HEK293 (cell line): Measurements from ENCODE around the gene NCK2.

Experiments
- CTCF ChIP-seq: fragments of 450-650 bp; formaldehyde crosslinking; IDR thresholded peaks from 2 replicates; pipeline ENCODE4 v1.5.1; 2016; ENCODE audit warnings: missing biosample characterization, missing genetic modification characterization
- GFI1B ChIP-seq: fragments of 450-650 bp; formaldehyde crosslinking; IDR thresholded peaks from 2 replicates; pipeline ENCODE4 v1.5.1; 2016; ENCODE audit warnings: missing biosample characterization, missing genetic modification characterization
- SP2 ChIP-seq: fragments of 450-650 bp; formaldehyde crosslinking; IDR thresholded peaks from 2 replicates; pipeline ENCODE4 v1.5.1; 2016; ENCODE audit warnings: missing biosample characterization, missing genetic modification characterization
- TF ChIP-seq, protein P1 (sequence below): fragments of 450-650 bp; formaldehyde crosslinking; conservative IDR thresholded peaks from 2 replicates; pipeline ENCODE4 v1.5.1; 2016; ENCODE audit warnings: low read depth, missing biosample characterization, missing genetic modification characterization

DNA sequence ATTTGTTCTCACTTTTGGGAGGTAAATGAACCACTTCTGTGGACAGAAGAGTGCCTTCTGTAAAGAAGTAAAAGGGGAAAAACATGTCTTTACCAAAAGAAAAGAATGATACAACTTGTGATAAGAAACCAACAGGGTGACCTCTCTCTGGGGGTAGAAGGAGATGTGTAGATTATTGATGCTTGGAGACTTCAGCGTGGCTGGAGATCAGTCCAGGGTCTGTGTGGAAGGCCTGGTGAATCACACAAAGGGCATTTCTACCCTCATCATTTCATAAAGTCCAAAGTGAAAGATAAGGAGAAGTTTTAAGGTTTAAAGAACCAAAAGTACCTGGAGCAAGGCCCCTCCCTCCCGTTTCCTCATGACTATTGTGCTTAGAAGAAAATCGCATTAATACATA is 142.5 kb downstream of the NCK2 start:
- TF ChIP-seq, protein P1, sequence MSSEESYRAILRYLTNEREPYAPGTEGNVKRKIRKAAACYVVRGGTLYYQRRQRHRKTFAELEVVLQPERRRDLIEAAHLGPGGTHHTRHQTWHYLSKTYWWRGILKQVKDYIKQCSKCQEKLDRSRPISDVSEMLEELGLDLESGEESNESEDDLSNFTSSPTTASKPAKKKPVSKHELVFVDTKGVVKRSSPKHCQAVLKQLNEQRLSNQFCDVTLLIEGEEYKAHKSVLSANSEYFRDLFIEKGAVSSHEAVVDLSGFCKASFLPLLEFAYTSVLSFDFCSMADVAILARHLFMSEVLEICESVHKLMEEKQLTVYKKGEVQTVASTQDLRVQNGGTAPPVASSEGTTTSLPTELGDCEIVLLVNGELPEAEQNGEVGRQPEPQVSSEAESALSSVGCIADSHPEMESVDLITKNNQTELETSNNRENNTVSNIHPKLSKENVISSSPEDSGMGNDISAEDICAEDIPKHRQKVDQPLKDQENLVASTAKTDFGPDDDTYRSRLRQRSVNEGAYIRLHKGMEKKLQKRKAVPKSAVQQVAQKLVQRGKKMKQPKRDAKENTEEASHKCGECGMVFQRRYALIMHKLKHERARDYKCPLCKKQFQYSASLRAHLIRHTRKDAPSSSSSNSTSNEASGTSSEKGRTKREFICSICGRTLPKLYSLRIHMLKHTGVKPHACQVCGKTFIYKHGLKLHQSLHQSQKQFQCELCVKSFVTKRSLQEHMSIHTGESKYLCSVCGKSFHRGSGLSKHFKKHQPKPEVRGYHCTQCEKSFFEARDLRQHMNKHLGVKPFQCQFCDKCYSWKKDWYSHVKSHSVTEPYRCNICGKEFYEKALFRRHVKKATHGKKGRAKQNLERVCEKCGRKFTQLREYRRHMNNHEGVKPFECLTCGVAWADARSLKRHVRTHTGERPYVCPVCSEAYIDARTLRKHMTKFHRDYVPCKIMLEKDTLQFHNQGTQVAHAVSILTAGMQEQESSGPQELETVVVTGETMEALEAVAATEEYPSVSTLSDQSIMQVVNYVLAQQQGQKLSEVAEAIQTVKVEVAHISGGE (tag by site-specific recombination), result no peak
- TF ChIP-seq SP2 (tag by site-specific recombination) (no peak), GFI1B (no peak), CTCF (no peak)
